Lower lobe of right lung (tissue), 2 donors: ENCODE results near the gene PIEZO2. TPM values are rescaled to one million over a fixed set of nuclear protein-coding genes. Genes with fewer than 3 reads are reported as not detected.

Experiments
- ATAC-seq, 2 donors: fragments of 200-7000 bp; cut with Tn5 transposase; one replicate each; pipeline ENCODE4 v1.9.1; 2020 to 2022; ENCODE audit warnings: mild to moderate bottlenecking in 2 of 2, moderate library complexity in 2 of 2
- DNase-seq: peaks from one replicate; pipeline ENCODE4 v3.0.0-alpha.2; 2020
- H3K27ac ChIP-seq: fragments of 200-600 bp; one replicate; pipeline ENCODE4 v1.8.0; 2022
- H3K27me3 ChIP-seq: fragments of 200-600 bp; one replicate; pipeline ENCODE4 v1.8.0; 2022; ENCODE audit warnings: low read depth
- H3K36me3 ChIP-seq: fragments of 200-600 bp; one replicate; pipeline ENCODE4 v1.8.0; 2022; ENCODE audit warnings: mild to moderate bottlenecking
- H3K4me1 ChIP-seq: fragments of 200-600 bp; one replicate; pipeline ENCODE4 v1.8.0; 2022
- H3K4me3 ChIP-seq: fragments of 200-600 bp; one replicate; pipeline ENCODE4 v1.8.0; 2022; ENCODE audit warnings: mild to moderate bottlenecking
- H3K9me3 ChIP-seq: fragments of 200-600 bp; one replicate; pipeline ENCODE4 v1.8.0; 2022
- intact Hi-C: fragments of 100-400 bp; cut with DNase I; formaldehyde crosslinking; loops from one replicate; pipeline ENCODE4 v1.11.0; 2022
- total RNA-seq: library from RNA; stranded (reverse); fragmentation: NEBNext Ultra II Directional; extraction: Animal tissue kit (Norgen Biotek cat#: 25700); gene quantifications from one replicate; pipeline ENCODE4 v1.2.1, GENCODE V29; 2021
- TF ChIP-seq, protein P1 (sequence below): fragments of 200-600 bp; IDR thresholded peaks from one replicate; pipeline ENCODE4 v1.8.0; 2022; ENCODE audit warnings: antibody characterized with exemption, mild to moderate bottlenecking
- donor health status: DM: no; HTN: yes; CAD: no; lungs with severe emphysema.

PIEZO2 gene
- total RNA-seq, 1 donor from 2014 or later = 11.1 TPM

DNA sequence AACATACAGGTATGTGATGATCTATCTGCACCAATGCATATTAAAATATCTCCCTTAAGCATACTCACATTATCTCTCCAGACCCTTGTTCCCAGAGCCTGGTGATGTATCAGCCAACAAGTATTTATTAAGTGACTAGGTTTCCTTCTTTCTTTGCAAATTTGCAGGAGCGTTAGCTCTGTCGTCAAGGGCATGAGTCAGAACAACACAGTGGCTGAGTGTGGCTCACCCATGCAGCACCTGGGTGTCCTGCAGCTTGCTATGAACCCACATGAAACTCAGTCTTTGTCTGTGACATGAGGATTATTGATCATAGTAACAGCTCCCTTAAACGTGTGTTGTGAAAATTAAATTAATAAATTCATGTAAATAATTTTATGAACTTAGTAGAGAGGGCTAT lies 96.6 kb downstream of the PIEZO2 start:
- no peak overlapping the region for H3K27ac ChIP-seq
- TF ChIP-seq, protein P1, sequence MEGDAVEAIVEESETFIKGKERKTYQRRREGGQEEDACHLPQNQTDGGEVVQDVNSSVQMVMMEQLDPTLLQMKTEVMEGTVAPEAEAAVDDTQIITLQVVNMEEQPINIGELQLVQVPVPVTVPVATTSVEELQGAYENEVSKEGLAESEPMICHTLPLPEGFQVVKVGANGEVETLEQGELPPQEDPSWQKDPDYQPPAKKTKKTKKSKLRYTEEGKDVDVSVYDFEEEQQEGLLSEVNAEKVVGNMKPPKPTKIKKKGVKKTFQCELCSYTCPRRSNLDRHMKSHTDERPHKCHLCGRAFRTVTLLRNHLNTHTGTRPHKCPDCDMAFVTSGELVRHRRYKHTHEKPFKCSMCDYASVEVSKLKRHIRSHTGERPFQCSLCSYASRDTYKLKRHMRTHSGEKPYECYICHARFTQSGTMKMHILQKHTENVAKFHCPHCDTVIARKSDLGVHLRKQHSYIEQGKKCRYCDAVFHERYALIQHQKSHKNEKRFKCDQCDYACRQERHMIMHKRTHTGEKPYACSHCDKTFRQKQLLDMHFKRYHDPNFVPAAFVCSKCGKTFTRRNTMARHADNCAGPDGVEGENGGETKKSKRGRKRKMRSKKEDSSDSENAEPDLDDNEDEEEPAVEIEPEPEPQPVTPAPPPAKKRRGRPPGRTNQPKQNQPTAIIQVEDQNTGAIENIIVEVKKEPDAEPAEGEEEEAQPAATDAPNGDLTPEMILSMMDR = no peak
- no peaks in the 10 kb centered on the region for H3K36me3 ChIP-seq
- H3K9me3 ChIP-seq = no peaks in the 10 kb centered on the region
- no peaks in the 10 kb centered on the region for H3K27me3 ChIP-seq
- DNase-seq = no peak
- no peak overlapping the region for H3K4me3 ChIP-seq
- ATAC-seq = no peak
- no peaks in the 10 kb centered on the region for H3K4me1 ChIP-seq
- intact Hi-C loops = no loop called here

DNA sequence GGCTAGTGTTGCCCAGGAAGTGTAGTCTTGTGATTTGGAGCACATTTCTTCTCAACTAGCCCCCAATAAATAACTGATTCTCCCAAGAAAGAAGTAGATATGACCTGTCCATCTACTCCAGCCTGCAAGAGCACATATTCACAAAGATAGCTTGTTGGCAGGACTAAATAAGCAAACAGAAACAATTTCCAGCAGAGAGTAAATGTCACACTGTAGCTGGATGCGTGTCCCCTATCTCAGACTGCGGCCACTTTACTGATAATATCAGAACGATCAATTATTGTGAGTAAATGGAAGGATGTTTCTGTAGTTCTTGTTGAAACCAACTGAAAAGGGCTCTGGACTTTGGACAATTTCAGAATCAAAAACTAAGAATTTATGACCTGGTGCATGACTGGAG lies 97.9 kb downstream of the PIEZO2 start:
- H3K27ac ChIP-seq = no peak overlapping the region
- intact Hi-C loops = no loop called here
- TF ChIP-seq, protein P1 = no peak
- H3K4me1 ChIP-seq = no peaks in the 10 kb centered on the region
- no peaks in the 10 kb centered on the region for H3K27me3 ChIP-seq
- no peaks in the 10 kb centered on the region for H3K36me3 ChIP-seq
- H3K9me3 ChIP-seq = no peaks in the 10 kb centered on the region
- ATAC-seq (no peak), DNase-seq (no peak)
- no peak overlapping the region for H3K4me3 ChIP-seq

DNA sequence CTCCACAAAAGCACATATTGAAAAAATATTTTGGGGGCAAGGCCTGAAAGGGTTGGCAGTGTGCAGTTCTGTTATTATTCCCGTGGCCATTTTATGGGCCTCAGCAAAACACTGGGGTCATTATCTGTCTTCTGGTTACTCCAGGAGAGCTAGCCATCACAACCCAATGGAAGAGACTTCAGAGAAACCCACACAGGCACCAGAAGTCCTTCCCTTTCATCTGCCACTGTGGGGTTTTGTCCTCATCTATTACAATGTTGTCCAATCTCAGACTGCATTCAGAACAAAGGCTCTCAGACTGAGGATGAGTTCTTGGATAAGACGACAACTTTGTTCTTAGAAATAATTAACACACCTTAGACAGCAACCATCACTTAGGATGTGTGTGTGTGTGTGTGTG lies 98.4 kb downstream of the PIEZO2 start:
- DNase-seq (no peak), ATAC-seq (no peak)
- intact Hi-C loops = no loop called here
- no peaks in the 10 kb centered on the region for H3K9me3 ChIP-seq
- TF ChIP-seq, protein P1 = no peak
- no peaks in the 10 kb centered on the region for H3K27me3 ChIP-seq
- no peaks in the 10 kb centered on the region for H3K36me3 ChIP-seq
- no peaks in the 10 kb centered on the region for H3K4me1 ChIP-seq
- no peak overlapping the region for H3K4me3 ChIP-seq
- H3K27ac ChIP-seq = no peak overlapping the region

DNA sequence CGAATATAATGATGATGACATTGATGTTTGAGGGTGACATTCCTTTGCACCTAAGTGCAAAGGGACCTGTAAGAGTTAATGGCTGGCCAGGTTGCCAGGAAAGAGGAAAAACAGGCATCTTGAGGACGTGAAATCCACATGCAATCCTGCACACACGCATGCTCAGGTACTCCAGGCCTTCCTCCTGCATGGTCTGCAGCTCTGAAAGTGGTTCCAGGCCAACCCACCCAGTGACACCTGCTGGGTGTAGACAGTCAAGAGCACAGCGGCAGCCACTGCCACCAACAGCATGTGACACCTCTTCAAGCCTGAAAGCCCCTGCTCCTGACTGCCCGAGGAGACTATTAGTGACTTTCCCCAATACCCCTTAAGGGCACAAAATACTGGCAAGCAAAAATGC lies 101.6 kb downstream of the PIEZO2 start:
- H3K27me3 ChIP-seq = no peaks in the 10 kb centered on the region
- TF ChIP-seq, protein P1 = no peak
- intact Hi-C loops = no loop called here

DNA sequence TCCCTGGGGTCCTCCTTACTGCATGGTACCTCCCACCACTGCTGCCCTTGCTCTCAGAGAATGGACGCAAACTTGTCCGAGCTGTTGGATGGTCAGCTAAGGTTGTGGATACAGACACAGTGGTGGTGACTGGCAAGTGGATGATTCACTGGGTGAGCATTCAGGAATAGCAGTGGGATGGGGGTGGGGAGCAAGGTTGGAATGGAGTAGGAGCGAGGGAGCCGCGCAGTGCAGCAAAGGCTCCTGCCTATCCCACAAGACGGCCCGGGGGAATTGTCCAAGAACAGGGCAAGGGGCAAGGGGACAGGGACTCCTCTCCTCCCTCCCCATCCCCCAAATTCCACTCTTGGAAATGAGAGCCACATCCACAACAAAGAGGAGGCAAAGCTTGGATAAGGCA lies 102.2 kb downstream of the PIEZO2 start:
- TF ChIP-seq, protein P1 = no peak
- DNase-seq = no peak
- no peaks in the 10 kb centered on the region for H3K27me3 ChIP-seq
- ATAC-seq = no peak
- no peak overlapping the region for H3K27ac ChIP-seq
- intact Hi-C loops = no loop called here
- no peak overlapping the region for H3K4me3 ChIP-seq
- H3K4me1 ChIP-seq = no peaks in the 10 kb centered on the region
- no peaks in the 10 kb centered on the region for H3K36me3 ChIP-seq
- H3K9me3 ChIP-seq = no peaks in the 10 kb centered on the region

More for the DNA sequence above, 101.6 kb downstream of the PIEZO2 start:
- H3K9me3 ChIP-seq = no peaks in the 10 kb centered on the region
- DNase-seq (no peak), ATAC-seq (no peak)
- H3K4me1 ChIP-seq = no peaks in the 10 kb centered on the region
- H3K36me3 ChIP-seq = no peaks in the 10 kb centered on the region
- H3K4me3 ChIP-seq = no peak overlapping the region
- H3K27ac ChIP-seq = no peak overlapping the region

DNA sequence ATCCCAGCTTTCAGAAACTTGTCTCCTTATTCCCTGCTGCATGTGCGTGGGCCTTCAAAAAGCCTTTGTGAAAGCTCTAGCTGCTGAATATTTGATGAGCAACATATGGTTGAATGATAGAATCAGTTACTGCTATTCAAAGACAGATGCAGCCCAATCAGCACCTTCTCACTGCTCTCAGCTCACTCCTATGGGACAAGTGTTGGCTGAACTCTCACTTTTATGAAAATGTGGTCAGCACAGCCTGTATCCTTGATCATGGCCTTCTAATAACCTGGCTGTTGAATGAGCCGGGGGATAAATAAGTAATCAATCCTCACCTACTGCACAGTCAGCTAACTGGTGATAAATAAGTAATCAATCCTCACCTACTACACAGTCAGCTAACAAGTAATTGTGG lies 103.2 kb downstream of the PIEZO2 start:
- H3K27ac ChIP-seq = no peak overlapping the region
- no peaks in the 10 kb centered on the region for H3K27me3 ChIP-seq
- no peaks in the 10 kb centered on the region for H3K36me3 ChIP-seq
- no peak overlapping the region for H3K4me3 ChIP-seq
- no peak for ATAC-seq
- H3K4me1 ChIP-seq = no peaks in the 10 kb centered on the region
- H3K9me3 ChIP-seq = no peaks in the 10 kb centered on the region
- TF ChIP-seq, protein P1 = no peak
- DNase-seq = no peak
- intact Hi-C loops = no loop called here
